ENCODE results near the gene TUBB6.

TUBB6 gene

DNA sequence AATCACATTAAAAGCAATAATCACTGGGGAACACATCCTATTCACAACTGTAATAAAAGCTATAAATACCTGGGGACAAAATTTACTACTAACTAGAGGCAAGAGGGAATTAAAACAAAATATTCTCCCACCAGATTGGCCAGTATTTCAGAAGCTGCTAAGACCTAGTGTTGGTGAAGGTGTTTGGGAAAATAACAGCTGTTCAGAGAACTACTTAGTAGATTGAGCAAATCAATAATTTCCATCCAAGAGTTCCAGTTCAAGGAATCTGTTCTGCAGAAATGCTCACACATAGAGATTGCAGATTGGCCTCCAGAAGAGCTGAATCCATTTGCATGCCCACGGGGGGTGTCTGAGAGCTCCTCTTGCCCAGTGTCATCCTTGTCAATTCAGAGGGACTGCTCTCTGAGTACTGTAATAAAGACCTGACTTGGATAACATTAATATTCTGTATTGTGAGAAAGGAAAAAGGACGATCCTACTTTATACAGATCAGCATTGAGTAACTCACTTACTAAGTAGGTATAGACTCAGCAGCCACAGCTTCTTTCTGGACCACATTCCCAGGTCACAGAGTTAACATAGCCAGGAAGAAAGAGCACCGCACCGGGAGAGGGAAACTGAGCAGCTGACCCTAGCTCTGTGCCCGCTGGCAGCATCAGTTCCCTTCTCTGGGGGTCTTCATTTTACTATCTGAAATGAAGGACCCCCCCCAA lies 5.6 kb downstream of the TUBB6 start:
- DNase-seq (ENCODE audit: low read depth in 2 of 2, low spot score in 1 of 2): no peak

DNA sequence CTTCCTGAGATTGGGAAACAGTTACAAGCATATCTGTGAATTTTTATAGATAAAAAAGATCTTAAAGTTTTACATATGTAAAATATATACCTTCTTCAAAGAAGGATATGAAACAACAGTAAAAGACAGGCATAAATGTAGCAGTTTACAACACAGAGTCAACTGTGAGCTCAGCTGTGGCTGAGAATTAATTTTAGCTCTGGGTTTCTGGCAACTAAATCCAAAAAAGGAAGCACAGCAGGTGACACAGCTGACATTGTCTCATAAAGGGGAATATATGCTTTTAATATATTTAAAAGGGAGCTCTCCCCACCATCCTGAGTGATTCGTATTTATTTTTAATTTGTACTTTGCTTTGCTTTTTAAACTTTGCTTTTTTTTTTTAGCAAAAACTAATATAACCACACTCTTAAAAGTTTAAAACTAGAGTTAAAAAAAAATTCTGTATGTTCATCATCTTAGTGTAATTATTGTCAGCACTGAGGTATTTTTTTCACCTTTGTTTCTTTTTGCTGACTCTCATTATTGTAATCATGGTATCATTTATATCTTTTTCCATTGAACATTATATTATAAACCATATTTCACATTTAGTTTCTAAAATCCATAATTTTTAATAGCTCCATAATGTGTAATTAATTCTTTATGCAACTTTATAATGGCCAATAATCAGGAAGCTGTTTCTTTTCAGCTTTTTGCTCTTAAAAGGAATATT lies 6.7 kb downstream of the TUBB6 start:
- no peak for DNase-seq (ENCODE audit: low read depth in 2 of 2, low spot score in 1 of 2)

DNA sequence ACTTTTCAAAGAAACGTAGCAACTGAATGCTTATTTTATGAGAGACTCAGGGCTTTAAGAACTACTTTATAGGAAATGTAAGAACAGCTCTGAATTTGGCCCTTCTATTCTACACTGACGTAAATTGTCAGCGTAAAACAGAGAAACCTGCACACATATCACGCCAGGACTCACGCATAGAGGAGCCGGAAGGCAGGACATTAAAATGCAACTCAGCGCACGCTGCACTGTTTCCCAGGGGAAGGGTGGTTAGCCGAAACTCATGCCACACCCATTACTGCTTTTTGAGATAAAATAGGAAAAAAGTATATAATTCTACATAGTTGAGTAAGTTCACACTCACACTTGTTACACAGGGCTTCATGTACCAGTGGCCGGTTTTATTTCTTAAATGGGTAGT lies 7.4 kb downstream of the TUBB6 start:
- no peak for DNase-seq (ENCODE audit: low read depth in 2 of 2, low spot score in 1 of 2)

DNA sequence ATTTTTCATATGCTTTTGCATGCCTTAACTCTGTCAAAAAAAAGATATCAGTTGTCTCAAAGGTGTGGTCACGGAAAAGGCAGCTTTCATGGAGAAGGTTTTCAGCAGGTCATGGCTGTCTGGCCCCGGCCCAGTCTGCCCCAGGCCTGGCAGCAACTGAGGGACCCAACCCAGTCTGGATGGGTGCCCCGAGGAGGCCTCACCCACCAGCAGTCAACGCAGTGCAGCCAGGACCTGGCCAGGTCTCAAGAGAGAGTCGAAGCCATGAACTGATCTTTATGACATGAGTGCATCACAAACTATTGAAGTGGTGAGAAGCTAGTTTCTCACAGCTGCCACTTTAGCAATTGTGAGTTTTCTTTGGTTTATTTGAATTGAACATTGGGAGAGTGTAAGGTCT lies 7.9 kb downstream of the TUBB6 start:
- DNase-seq (ENCODE audit: low read depth in 2 of 2, low spot score in 1 of 2): no peak

DNA sequence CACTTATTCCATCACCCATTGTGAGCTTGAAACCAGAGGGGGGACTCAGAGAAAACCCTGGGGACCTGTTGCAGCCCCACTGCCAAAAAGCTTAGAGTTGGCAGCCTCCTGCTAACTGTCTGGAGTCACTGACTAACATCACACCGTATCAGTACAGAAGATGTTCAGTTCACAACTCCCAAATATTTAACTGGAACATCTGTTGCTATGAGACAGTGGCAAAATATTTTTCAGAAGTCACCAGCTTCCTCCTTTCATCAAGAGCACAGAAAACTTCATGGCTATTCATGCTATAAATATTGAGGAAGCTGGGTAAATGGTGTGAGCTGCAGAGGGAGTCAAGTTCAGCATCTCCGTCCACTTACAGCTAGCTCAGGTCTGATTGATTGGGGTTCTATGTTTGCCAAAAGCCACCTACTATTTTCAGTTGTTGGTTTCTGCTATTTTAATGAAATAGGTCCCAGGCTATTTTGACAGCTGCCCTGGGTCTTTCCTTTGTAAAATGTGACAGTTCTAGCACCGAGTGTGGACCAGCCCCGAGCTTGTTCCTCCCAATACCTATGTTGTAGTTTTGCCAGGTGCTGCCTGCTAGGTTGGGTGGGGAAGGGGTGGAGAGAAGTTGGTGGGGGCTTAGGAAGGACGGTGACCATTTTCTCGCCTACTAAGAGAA lies 9.8 kb downstream of the TUBB6 start:
- no peak for DNase-seq (ENCODE audit: low read depth in 2 of 2, low spot score in 1 of 2)

DNA sequence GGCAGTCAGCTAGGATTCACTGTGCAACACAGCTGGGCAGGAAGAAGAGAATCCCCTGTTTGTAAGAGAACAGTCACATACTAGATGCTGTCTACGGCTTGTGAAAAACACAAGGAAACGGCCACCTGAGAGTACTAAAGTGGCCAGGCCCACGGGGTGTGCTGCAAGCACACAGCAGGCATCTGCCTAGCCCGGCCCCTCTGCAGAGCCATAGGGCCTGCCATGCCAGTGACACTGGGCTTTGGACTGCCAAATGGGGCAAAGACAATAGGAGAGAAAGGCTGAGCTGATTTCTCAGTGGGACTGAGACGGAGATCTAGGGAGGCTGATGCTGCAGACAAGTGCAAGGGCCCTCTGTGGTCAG lies 10.3 kb downstream of the TUBB6 start:
- no peak for DNase-seq (ENCODE audit: low read depth in 2 of 2, low spot score in 1 of 2)

DNA sequence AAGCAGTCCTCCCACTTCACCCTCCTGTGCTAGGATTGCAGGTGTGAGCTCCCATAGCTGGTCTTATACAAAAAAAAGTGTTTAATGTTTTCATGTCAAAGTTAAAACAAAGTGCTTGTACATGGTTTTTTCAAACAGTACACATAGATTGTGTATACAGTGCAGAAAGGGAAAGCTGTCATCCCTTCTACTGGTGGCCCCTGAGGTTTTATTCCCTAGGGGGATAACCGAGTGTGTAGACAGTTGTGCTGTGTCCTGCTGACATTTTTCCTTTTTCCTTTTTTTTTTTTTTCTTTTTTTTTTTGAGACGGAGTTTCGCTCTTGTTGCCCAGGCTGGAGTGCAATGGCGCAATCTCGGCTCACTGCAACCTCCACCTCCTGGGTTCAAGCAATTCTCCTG lies 10.8 kb downstream of the TUBB6 start:
- DNase-seq (ENCODE audit: low read depth in 2 of 2, low spot score in 1 of 2): no peak

DNA sequence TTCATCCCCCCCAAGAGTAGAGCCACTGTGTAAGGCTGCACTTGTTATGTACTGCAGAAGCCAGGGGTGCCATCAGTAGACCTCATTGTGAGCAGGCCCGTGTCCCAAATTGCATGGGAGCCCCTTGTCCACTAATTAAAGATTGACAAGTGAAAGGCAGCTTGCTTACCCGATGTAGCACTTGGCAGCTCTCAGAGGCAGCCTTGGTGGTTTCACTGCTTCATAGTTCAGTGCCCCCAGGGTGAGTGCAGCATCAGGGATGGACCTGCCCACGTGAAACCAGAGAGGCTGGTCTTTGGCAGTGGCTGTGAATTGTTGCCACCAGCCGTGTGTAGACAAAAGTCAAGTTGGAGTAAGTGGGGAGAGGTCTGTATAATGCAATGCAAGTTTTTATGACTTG lies 13.3 kb downstream of the TUBB6 start:
- DNase-seq (ENCODE audit: low read depth in 2 of 2, low spot score in 1 of 2): no peak

DNA sequence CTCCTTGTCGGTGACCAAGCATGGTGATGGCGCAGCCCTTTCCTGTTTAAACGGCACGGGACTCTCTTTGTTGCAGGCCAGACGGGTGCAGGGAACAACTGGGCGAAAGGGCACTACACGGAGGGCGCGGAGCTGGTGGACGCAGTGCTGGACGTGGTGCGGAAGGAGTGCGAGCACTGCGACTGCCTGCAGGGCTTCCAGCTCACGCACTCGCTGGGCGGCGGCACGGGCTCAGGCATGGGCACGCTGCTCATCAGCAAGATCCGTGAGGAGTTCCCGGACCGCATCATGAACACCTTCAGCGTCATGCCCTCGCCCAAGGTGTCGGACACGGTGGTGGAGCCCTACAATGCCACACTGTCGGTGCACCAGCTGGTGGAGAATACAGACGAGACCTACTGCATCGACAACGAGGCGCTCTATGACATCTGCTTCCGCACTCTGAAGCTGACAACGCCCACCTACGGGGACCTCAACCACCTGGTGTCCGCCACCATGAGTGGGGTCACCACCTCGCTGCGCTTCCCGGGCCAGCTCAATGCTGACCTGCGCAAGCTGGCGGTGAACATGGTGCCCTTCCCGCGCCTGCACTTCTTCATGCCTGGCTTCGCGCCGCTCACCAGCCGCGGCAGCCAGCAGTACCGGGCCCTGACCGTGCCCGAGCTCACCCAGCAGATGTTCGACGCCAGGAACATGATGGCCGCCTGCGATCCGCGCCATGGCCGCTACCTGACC lies 17.1 kb downstream of the TUBB6 start:
- no peak for DNase-seq (ENCODE audit: low read depth in 2 of 2, low spot score in 1 of 2)

DNA sequence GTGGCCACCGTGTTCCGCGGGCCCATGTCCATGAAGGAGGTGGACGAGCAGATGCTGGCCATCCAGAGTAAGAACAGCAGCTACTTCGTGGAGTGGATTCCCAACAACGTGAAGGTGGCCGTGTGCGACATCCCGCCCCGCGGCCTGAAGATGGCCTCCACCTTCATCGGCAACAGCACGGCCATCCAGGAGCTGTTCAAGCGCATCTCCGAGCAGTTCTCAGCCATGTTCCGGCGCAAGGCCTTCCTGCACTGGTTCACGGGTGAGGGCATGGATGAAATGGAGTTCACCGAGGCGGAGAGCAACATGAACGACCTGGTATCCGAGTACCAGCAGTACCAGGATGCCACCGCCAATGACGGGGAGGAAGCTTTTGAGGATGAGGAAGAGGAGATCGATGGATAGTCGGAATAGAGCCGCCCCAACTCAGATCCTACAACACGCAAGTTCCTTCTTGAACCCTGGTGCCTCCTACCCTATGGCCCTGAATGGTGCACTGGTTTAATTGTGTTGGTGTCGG lies 17.7 kb downstream of the TUBB6 start:
- DNase-seq (ENCODE audit: low read depth in 2 of 2, low spot score in 1 of 2): no peak

DNA sequence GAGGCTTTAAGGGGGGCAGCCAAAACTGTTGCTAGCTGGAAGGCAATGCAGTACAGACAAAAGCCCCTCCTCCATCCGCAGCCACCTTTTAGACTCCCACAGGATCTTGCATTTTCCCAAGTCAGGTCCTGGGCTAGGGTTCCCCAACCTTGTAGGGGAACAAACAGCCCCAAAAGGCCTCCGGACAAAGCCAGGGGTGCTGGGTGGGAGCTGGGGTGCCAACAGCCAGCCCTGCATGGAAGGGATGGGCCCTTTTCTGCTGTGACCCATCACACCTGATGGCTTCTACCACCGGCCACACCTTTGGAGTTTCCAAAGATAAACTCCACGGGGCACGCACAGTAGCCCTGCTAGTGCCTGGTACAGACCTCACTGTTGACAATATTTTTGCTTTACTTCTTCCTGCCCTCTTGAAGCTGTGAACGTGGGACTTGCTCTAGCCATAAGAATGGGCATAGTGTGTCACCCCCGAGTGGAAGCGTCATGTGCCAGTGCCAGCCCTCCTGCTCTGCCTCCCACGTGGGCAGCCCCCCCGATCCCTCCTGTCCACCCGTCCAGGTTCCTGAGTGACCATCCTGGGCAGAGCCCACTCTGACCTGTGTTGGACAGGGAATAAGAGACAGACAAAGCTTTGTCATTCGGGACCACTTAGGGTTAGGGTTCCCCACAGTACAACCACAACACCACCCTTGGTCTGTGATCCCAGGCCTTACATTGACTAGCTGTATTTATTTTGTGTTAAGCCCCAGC lies 18.8 kb downstream of the TUBB6 start:
- DNase-seq (ENCODE audit: low read depth in 2 of 2, low spot score in 1 of 2): no peak

DNA sequence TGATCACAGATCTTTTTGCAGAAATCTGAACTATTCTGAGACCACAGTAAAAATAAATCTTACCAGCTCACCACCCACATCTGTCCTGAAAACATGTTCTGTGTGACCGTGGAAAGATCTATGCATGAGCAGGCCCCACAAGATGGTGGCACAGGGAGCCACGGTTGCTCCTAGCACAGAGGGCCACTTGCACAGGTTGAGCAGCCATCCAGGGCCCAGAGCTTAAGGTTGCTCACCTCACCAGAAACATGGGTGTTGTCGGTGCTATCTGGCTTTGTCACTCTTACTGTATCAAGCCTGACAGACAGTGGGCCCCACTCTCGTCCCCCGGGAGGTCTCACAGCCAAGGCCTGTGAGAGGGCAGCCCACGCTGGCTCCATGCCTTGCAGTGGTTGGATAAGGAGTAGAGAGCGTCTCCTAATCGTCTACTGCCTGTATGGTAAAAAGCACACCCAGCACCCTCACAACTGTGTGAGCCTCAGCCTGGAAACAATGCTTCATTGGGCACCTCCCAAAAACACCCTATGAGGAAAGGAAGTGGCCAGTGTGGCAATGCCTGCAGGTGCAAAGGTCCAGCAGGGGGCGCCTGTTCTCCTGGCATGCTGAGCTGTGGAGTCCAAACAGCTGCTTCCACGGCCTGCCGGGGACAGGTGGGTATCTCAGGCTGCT lies 19.6 kb downstream of the TUBB6 start:
- DNase-seq (ENCODE audit: low read depth in 2 of 2, low spot score in 1 of 2): peak; percentile 45 to 52

DNA sequence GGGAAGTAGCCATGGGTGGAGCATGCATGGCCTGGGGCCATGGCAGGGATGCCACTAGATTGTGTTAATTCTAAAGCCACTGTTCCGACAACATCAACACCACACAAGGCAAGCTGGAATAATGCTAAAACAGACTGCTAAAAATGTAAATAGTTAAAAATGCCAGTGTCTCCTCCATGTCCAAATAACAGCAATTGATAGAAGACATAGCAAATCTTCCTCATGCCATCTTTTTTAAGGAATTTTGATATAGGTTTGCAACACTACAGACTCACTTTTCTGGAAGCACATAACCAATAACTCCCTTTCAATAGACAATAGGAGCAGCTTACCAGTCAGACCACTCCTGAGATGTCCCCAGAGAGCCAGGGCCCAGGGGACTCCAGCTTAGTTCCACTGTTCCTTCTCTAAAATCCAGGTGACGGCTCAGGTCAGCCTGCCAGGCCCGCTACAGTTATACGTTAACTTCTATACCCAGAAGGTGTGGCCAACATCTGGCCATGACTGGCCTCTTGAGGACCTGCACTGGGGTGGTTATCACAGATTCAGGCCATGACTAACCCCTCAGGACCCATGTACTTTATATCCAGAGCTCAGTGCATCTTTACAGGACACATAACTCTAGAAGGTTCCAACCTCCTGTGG lies 20.3 kb downstream of the TUBB6 start:
- DNase-seq (ENCODE audit: low read depth in 2 of 2, low spot score in 1 of 2): no peak

DNA sequence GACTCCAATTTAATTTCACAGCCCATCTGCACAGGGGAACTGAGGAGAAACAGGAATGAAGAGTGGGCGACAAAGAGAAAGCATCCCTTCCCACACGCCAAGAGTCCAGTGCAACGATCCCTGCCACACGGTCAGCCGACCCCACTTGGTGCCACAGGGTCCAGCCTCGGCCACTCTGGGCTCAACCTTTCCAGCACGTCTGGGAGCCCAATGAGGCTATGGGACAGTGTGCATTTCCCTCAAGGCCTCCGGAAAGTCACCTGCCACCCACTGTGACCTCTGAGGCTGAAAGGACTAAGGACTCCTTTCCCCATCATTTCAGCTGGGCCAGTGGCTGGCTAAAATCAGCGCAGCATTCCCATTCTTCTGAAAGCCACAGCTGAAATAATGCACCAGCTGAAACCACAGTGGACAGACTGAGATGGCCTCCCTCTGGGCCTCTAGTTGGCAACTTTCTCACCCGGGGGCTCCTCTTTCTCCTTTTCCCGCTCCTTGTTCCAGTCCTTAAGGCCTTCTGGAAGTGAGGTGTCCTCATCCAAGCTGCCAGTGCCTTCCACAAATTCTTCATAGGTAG lies 21.2 kb downstream of the TUBB6 start:
- DNase-seq (ENCODE audit: low read depth in 2 of 2, low spot score in 1 of 2): no peak

DNA sequence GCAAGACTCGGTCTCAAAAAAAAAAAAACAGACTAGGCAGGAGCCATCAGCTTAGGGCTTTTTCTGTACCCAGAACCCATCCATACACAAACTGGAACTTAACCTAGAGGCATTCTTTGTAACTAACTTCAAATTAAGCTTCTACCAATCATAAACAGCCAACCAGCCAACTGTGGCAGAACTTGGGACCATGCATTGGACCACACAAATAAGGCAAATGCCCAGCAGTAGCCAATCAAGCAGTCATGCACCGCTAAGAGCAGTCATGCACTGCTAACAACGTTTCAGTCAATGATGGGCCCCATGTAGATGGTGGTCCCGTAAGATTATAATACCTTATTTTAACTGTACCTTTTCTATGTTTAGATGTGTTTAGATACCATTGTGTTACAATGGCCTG lies 22.7 kb downstream of the TUBB6 start:
- DNase-seq (ENCODE audit: low read depth in 2 of 2, low spot score in 1 of 2): no peak

DNA sequence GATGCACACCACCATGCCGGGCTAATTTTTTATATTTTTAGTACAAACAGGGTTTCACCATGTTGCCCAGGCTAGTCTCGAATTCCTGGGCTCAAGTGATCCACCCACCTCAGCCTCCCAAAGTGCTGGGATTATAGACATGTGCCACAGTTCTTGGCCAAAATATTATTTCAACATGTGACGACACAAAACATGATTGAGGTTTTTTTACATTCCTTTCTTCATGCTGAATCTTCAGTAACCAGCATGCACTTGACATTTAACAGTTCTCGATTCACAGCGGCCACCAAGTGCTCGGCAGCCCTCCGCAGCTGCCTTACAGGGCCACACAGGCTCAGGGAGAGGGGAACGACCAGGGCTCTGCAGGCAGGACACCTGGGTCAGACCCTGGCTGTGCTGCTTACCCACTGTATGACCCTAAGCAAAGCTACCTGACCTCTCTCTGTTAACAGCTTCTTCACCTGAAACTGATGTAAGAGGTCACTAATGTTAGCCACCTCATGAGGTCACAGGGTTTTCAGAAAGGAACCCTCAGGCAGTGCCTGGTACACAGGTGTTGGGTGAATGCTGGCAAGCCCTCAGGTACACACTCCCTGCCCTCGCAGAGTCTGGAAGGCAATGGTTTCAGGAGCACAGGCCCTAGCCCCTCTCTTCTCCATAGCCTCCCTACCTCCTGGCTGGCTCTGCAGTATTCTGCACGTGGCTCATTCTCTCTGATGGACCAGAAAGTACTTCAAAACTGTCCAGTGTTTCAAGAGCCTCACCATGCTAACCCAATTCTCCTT lies 25.7 kb downstream of the TUBB6 start:
- DNase-seq (ENCODE audit: low read depth in 2 of 2, low spot score in 1 of 2): no peak

DNA sequence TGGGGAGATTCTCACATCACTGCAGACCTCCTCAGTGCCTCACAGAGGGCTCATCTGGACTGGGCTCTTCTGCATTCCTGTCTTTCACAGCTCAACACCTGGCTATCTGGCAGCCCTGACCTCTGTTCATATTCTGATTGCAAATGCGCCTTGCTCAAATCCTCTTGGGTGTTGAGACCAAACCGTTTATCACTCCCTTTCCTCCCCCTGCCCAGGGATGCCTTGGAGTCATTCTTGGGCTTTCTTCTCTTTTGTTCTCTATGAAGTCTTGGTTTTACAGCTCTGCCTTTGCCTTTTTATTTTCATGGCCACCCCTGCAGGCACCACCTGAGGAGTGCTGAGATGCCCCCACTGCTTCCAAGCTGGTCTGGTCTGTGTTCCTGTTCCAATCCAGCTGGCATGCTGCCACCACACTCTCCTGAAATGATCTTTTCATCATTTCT lies 26.3 kb downstream of the TUBB6 start:
- no peak for DNase-seq (ENCODE audit: low read depth in 2 of 2, low spot score in 1 of 2)

DNA sequence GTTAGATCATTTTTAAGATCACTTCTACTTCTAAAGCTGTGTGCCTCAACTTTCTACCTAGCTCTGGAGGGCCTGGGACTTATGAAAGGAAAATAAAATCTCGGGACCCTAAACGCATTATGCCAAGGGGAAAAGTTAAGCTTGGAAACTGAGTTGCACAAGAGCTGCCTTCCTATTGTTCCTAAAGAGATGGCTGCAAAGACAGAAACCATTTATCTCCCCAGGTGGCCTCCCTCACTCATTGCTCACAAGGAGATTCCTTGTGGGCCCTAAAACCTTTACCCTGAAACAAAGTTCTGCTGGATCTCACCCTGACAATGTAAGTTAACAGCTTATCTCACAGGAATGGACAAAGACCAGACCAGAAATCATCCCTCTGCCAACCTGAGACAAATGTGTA lies 26.8 kb downstream of the TUBB6 start:
- no peak for DNase-seq (ENCODE audit: low read depth in 2 of 2, low spot score in 1 of 2)

DNA sequence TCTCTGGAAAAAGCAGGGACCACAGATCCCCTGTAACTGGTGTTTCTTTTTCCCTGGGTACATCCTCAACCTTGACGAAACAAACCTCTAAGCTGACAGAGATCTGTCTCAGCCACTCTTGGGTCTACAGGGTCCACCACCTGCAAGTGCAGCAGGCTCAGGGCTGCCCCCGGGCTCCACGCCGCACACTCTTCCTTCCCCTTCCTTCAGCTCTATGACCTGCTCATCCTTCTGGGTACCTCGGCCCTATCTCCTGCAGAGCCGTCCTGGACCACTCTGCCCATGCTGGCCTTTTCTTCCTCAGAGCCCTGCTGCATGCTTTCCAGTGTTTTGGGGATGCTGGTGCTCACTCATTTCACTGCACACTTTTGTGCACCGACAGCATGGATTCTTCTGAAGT lies 27.5 kb downstream of the TUBB6 start:
- DNase-seq (ENCODE audit: low read depth in 2 of 2, low spot score in 1 of 2): no peak
